Smooth muscle cell (in vitro differentiated cells): Measurements from ENCODE around the gene BPHL. TPM values are rescaled to one million over a fixed set of nuclear protein-coding genes. Genes with fewer than 3 reads are reported as not detected.
"Not testable (repeated sequence)": the region's sequence is repeated elsewhere in the genome, so short reads cannot be mapped to it uniquely, and the experiment has no call there.

Source experiments
- DNase-seq: peaks from one replicate; lab custom pipeline; 2025; ENCODE audit not compliant: unreplicated experiment; lab: John Stamatoyannopoulos, UW
- H2AFZ ChIP-seq: fragments of 200-600 bp; sonication (generic); 2 replicates; pipeline ENCODE4 v1.6.0; 2016; ENCODE audit warnings: antibody characterized with exemption, low read depth, mild to moderate bottlenecking
- H3F3A ChIP-seq: fragments of 200-600 bp; sonication (generic); 2 replicates; pipeline ENCODE4 v1.6.0; 2017; ENCODE audit warnings: antibody characterized with exemption, low read depth
- H3K27ac ChIP-seq: fragments of 200-600 bp; sonication (generic); 2 replicates; pipeline ENCODE4 v1.5.1; 2016; ENCODE audit warnings: low read depth, mild to moderate bottlenecking
- H3K27me3 ChIP-seq: fragments of 200-600 bp; sonication (generic); 2 replicates; pipeline ENCODE4 v1.6.1; 2016; ENCODE audit warnings: low read depth, mild to moderate bottlenecking
- H3K36me3 ChIP-seq: fragments of 200-600 bp; sonication (generic); 2 replicates; pipeline ENCODE4 v1.5.1; 2016; ENCODE audit warnings: low read depth
- H3K4me1 ChIP-seq: fragments of 200-600 bp; sonication (generic); 2 replicates; pipeline ENCODE4 v1.5.1; 2016; ENCODE audit warnings: low read depth
- H3K4me2 ChIP-seq: fragments of 200-600 bp; sonication (generic); 2 replicates; pipeline ENCODE4 v1.6.0; 2016; ENCODE audit warnings: mild to moderate bottlenecking
- H3K4me3 ChIP-seq: fragments of 200-600 bp; sonication (generic); 2 replicates; pipeline ENCODE4 v1.5.1; 2016; ENCODE audit warnings: mild to moderate bottlenecking
- H3K79me2 ChIP-seq: fragments of 200-600 bp; sonication (generic); 2 replicates; pipeline ENCODE4 v1.6.0; 2016; ENCODE audit warnings: low read depth, mild to moderate bottlenecking
- H3K9ac ChIP-seq: fragments of 200-600 bp; sonication (generic); 2 replicates; pipeline ENCODE4 v1.6.0; 2016; ENCODE audit warnings: low read depth
- H3K9me3 ChIP-seq: fragments of 200-600 bp; sonication (generic); replicated peaks from 2 replicates; pipeline ENCODE4 v1.5.1; 2016; ENCODE audit warnings: low read depth
- H4K20me1 ChIP-seq: fragments of 200-600 bp; sonication (generic); 2 replicates; pipeline ENCODE4 v1.6.0; 2016; ENCODE audit warnings: low read depth
- CTCF ChIP-seq: fragments of 200-600 bp; sonication (generic); IDR thresholded peaks from 2 replicates; pipeline ENCODE4 v1.5.1; 2017; ENCODE audit warnings: borderline replicate concordance, mild to moderate bottlenecking, antibody characterized with exemption; ENCODE audit not compliant: insufficient read depth, poor library complexity, severe bottlenecking
- whole genome bisulfite sequencing: methylation state at CpG from one replicate; pipeline ENCODE4 v1.1.7; 2016; ENCODE audit warnings: low lambda C conversion rate; 5-methylcytosine and 5-hydroxymethylcytosine counted together
- polyA plus RNA-seq: library from polyadenylated mRNA; unstranded; fragments of >200 nt; fragmentation: Nextera tagmentation; extraction: Ambion mirVana; gene quantifications from 2 replicates; pipeline ENCODE4 v1.2.1, GENCODE V29; 2016
- total RNA-seq: library from RNA; depleted of rRNA; stranded (reverse); fragments of >200 nt; gene quantifications from 2 replicates; pipeline ENCODE4 v1.2.3, GENCODE V29; 2014

Gene BPHL
- total and polyA plus RNA-seq, 2 experiments from 2014 or later: 21.3 to 43.6 TPM

DNA sequence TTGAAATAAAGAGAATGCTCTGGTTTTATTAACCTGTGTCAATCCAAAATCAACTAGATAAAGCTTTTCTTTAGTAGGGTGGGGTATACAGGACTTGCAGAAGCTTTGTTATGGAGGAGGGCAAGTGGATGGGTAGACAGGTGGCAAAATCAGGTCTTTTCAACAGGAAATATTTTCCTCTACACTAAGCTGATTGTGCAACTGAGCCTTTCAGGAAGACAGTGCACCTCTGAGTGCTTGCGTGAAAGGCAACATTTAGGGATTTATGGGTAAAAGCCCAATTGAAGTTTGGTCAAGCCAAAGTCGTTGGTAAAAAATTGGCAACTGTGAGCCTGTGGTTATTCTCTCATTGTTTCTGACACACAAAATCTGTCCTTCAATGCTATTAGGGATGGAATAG is 62.6 kb downstream of the BPHL start:
- WGBS: 96% methylated on average over 2 of the region's 2 CpGs
- Histone ChIP-seq H3K4me1 (no peaks in the 10 kb centered on the region), H3K9ac (no peak overlapping the region), H3K27me3 (no peaks in the 10 kb centered on the region), H3K36me3 (no peaks in the 10 kb centered on the region), H3K27ac (no peak overlapping the region), H3K4me3 (no peak overlapping the region), H3K9me3 (no peaks in the 10 kb centered on the region), H4K20me1 (no peaks in the 10 kb centered on the region), H3K79me2 (no peaks in the 10 kb centered on the region), H3K4me2 (no peak overlapping the region), H2AFZ (no peak overlapping the region), H3F3A (no peaks in the 10 kb centered on the region)
- DNase-seq: no peak
- no peak for TF ChIP-seq CTCF

DNA sequence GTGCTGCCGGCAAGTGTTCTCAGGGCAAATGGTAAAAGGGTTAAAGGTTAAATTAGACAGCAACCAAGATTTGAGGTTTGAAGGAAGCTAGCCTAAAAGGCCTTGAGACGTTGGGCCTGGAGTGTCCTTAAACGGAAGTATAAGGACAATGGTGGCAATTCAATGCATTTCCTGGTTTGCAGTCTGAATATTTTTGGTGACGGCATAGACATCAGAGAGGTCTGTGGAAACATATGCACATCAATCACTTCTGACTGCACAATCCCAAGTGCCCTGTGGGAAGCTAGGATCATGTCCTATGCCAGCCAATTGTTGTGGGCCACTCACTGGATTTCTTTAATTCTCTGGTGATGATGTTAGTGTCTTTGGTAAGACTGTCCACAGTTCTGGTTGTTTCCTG is 64.6 kb downstream of the BPHL start:
- no peak overlapping the region for H3K9ac ChIP-seq
- H3K27ac ChIP-seq: no peak overlapping the region
- no peaks in the 10 kb centered on the region for H4K20me1 ChIP-seq
- no peak overlapping the region for H3K4me3 ChIP-seq
- no peak overlapping the region for H3K4me2 ChIP-seq
- no peaks in the 10 kb centered on the region for H3F3A ChIP-seq
- H3K27me3 ChIP-seq: no peaks in the 10 kb centered on the region
- no peak overlapping the region for H2AFZ ChIP-seq
- TF ChIP-seq CTCF: no peak
- 92% methylated on average over 4 of the region's 4 CpGs for WGBS
- no peaks in the 10 kb centered on the region for H3K79me2 ChIP-seq
- no peaks in the 10 kb centered on the region for H3K4me1 ChIP-seq
- no peak for DNase-seq
- no peaks in the 10 kb centered on the region for H3K36me3 ChIP-seq
- no peaks in the 10 kb centered on the region for H3K9me3 ChIP-seq

- H3K4me3 ChIP-seq: no peak overlapping the region
- TF ChIP-seq CTCF: no peak
- no peaks in the 10 kb centered on the region for H3K4me1 ChIP-seq
Measured at GRCh38 chr6:3186974-3187382, 68.5 kb downstream of the BPHL start.

DNA sequence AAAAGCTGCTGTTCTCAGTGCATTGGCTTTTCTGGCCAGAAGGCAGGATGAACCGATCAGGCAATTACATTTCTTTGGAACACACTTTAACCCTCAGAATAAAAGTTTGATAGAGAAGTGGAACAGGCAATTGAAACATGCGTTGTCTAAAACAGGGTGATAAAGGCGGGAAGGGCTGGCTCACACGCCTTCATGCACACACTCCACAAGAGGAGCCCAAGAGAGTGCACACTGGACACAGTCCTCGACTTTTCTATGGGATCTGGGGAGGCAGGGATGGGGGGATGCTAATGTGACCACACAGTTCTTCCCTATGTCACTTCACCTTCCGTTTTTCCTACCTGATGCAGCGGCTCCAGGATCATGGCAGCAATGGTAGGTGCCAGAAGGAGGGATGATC is 69.8 kb downstream of the BPHL start:
- Histone ChIP-seq H3K4me3 (no peak overlapping the region), H3K9me3 (no peaks in the 10 kb centered on the region), H3F3A (no peaks in the 10 kb centered on the region), H3K9ac (no peak overlapping the region), H3K4me1 (no peaks in the 10 kb centered on the region), H3K36me3 (no peaks in the 10 kb centered on the region), H3K4me2 (no peak overlapping the region), H4K20me1 (no peaks in the 10 kb centered on the region), H3K27me3 (no peaks in the 10 kb centered on the region), H3K27ac (no peak overlapping the region), H2AFZ (no peak overlapping the region), H3K79me2 (no peaks in the 10 kb centered on the region)
- DNase-seq: no peak
- TF ChIP-seq CTCF: no peak
- WGBS: 97% methylated on average over 7 of the region's 7 CpGs

More at GRCh38 chr6:3186974-3187382, 68.5 kb downstream of the BPHL start:
- no peaks in the 10 kb centered on the region for H3F3A ChIP-seq
- H3K4me2 ChIP-seq: no peak overlapping the region
- H2AFZ ChIP-seq: no peak overlapping the region
- no peak for DNase-seq
- H3K36me3 ChIP-seq: no peaks in the 10 kb centered on the region
- no peaks in the 10 kb centered on the region for H3K79me2 ChIP-seq
- H4K20me1 ChIP-seq: no peaks in the 10 kb centered on the region
- H3K9ac ChIP-seq: no peak overlapping the region
- H3K27ac ChIP-seq: no peak overlapping the region
- no peaks in the 10 kb centered on the region for H3K9me3 ChIP-seq
- no peaks in the 10 kb centered on the region for H3K27me3 ChIP-seq
- 100% methylated on average over 3 of the region's 3 CpGs for WGBS

DNA sequence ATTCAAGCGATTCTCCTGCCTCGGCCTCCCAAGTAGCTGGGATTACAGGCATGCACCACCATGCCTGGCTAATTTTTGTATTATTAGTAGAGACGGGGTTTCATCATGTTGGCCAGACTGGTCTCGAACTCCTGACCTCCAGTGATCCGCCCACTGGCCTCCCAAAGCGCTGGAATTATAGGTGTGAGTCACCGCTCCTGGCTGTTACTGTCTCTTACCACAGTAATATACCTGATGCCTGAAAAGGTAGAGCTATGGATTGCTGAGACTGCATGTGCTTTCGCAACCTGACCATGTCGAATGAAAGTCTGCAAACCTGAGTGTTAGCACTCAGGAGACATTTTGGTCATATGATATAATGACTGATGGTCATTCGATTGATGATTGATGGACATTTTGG is 70.7 kb downstream of the BPHL start:
- H3K4me2 ChIP-seq, H4K20me1 ChIP-seq, H2AFZ ChIP-seq, H3K9ac ChIP-seq, H3K4me3 ChIP-seq, DNase-seq, H3F3A ChIP-seq, H3K27ac ChIP-seq, H3K9me3 ChIP-seq, H3K27me3 ChIP-seq, H3K79me2 ChIP-seq, H3K4me1 ChIP-seq, H3K36me3 ChIP-seq: not testable (repeated sequence)
- 89% methylated on average over 10 of the region's 10 CpGs for WGBS
